Vagina (tissue), 2 donors: ENCODE measurements around the gene COL12A1.

Source experiments
- CTCF ChIP-seq, 3 experiments: fragments of 450-650 bp in 2 of 3; fragments of 200-600 bp in 1 of 3; sonication (generic) in 1 of 3; IDR thresholded peaks; one replicate each; pipeline ENCODE4 v1.5.1; 2017 to 2019; ENCODE audit warnings: antibody characterized with exemption in 3 of 3, mild to moderate bottlenecking in 2 of 3, moderate library complexity in 2 of 3
- POLR2A ChIP-seq, 2 donors: fragments of 450-650 bp; IDR thresholded peaks; one replicate each; pipeline ENCODE4 v1.6.1; 2017; ENCODE audit warnings: antibody characterized with exemption in 2 of 2, mild to moderate bottlenecking in 2 of 2, moderate library complexity in 2 of 2
- POLR2AphosphoS5 ChIP-seq, 2 donors: sonication (generic); formaldehyde crosslinking; IDR thresholded peaks; one replicate each; pipeline ENCODE4 v1.9.0; 2017; ENCODE audit warnings: antibody characterized with exemption in 2 of 2, mild to moderate bottlenecking in 2 of 2, low read depth in 1 of 2; ENCODE audit not compliant: insufficient read depth in 1 of 2

GRCh38 chr6:75188221-75188925 lies 17.5 kb downstream of the COL12A1 start:
- TF ChIP-seq CTCF (IDR thresholded peaks at IDR 0.05): no peak
- no peak for TF ChIP-seq POLR2A (IDR thresholded peaks at IDR 0.05)
- TF ChIP-seq POLR2AphosphoS5 (IDR thresholded peaks at IDR 0.05; ENCODE audit: insufficient read depth in 1 of 2, low read depth in 1 of 2): no peak
